Fibroblast of skin of back (primary cell): ENCODE data around the gene SCRT2.
A peak's percentile ranks its signal among the peaks of the same experiment; 100 is the strongest.

Experiments
- DNase-seq: peaks from one replicate; pipeline ENCODE4 v3.0.0-alpha.2; 2013

SCRT2 gene

DNA sequence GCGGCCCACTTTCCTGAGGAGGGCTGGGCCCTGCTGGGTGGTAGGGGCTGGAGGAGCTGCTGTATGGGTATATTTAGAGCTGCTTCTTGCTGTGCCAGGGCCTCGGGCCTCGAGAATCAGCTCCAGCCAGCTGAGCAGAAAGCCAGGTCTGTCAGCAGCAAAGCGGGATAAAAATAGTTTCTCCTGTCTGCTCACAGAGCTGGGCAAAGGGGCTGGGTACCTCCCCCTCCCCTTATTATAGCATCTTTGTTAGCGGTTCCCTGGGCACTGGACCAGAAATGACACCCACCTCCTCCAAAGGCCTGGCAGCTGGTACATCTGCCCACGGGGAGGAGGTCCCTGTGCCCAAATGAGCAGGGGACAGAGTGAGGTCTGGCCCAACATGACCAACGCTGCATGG, 6.0 kb downstream of the SCRT2 start:
- no peak for DNase-seq

DNA sequence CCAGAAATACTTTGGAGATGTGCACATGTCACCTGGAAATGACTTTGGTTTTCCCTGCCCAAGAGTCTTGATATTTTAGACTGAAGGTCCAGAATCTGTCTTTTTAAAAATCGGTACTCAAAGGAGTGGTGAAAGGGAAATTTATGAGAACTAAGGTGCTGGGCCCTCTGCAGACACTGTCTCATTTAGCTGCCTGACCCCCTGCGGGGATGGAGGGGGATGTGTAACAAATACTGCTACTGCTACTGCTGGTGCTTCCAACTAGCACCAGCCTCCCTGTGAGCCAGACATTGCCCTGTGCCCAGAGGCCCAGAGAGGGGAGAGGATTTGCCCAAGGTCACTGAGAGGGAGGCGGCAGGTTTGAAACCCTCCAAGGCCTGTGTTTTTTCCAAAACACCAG, 7.0 kb downstream of the SCRT2 start:
- DNase-seq, result no peak

DNA sequence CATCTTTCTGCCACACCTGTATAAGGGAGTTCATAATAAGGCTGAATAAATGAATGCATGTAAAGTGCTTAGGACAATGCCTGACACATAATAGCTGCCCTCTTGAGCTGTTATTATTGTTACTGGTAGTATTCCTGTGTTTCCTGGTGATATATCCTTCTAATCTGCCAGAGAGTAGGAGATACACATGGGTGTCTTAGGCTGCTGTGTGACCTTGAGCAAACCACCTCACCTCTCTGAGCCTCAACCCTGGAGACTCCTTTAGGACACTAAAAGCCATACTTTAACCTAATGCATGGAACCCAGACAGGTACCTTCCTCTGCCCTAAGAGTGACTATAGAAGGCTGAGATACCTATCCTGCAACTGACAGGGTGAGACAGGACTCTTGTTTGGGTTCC, 7.6 kb downstream of the SCRT2 start:
- DNase-seq, result no peak

DNA sequence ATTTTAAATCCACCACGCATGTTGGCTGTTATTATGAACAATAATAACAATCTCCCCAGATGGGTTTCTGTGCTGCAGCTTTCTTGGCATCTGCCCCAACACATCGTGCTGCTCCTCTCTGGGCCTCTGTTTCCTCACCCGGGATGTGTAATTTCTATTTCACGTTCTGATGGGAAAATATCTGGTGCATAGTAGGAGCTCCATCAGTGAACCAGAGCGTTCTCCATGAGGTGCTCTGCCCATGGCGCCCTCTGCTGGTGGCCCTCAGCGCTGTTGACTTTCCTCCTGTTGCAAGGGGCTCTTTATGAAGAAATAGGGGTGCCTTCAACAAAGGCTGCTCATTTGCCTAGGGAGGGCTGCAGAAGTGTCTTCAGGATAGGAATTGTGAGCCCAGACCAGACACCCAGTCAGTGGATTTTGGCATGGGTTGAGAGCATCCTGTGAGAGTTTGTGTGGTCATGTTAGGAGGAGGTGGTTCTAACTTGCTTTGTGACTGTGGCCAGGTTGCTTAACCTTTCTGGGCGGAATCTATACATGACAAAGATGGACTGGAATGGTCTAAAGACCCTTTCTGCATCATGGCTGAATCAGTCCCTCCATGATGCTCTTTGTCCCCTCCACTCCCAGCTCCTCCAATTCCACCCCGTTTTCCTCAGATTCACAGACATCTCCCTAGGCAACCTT, 8.1 kb downstream of the SCRT2 start:
- peak; percentile 21 for DNase-seq

DNA sequence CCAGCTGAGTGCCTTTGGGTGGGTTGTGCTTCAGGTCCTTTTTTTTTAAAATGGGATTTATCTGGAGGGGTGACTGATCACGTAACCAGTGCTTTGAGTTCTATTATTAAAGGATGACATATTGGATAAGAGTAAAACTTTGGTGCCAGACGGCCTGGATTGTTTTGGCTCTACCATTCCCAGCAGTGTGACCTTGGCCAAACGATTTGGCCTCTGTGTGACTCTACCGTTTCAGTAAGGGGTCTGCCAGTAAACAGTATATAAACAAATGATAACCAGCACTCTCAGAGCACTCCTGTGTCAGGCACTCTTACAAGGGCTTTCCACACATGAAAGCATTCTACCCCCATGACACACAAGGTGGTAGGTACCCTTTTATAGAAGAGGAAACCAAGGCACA, 8.7 kb downstream of the SCRT2 start:
- no peak for DNase-seq

DNA sequence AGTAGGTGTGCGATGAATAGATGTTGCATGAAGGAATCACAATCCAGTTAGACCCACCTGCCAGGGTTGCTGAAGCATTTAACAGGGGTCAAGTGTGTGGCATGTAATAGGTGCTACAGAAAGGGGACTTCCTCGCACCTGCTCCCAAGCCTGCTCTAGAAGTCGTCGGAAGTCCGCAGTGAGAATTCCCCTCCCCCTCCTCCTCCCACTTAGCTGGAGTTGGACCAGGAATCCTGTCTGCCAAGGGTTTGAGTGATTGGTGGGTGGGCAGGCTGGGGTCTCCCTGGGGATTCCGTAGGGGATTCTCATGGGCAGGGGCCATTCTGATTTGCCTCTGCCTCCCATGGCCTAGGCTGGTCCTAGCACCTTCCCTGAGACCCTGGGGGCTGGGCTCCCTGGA, 10.3 kb downstream of the SCRT2 start:
- DNase-seq, result no peak

DNA sequence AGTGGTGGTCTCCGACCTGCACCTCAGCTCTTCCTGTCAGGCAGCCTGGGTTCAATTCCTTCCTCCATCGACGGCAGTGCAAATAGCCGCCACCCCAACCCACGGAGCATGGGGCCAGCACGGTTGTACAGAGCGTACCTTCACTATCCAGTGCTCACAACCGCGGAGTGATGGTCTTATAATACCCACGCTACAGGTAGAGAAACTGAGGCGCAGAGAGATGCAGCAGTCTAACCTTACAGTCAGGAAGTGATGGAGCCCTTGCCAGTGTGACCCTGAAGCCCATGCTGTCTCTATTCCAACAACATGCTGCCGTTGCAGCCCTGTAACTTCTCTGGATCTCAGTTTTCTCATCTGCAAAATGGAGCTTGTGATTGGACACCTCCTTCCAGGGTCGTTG, 11.0 kb downstream of the SCRT2 start:
- no peak for DNase-seq

DNA sequence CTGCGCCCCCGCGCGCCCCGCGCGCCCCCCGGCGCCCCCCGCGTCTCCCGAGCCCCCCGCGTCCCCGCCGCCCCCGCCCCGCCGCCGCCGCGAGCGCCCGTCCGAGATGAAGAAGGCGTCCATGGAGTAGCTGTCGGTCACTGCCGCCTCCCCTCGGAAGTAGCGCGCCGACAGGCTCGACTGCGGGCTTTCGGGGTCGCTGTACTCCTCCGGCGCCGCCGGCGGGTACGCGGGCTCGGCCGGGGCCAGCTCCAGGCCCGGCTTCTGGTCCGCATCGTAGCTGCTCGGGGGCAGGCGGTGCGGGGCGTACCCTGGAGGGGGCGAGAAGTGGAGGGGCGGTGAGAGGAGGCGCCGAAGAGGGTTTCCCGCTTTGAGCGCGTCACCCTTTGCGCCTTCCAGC, 11.5 kb downstream of the SCRT2 start:
- no peak for DNase-seq

DNA sequence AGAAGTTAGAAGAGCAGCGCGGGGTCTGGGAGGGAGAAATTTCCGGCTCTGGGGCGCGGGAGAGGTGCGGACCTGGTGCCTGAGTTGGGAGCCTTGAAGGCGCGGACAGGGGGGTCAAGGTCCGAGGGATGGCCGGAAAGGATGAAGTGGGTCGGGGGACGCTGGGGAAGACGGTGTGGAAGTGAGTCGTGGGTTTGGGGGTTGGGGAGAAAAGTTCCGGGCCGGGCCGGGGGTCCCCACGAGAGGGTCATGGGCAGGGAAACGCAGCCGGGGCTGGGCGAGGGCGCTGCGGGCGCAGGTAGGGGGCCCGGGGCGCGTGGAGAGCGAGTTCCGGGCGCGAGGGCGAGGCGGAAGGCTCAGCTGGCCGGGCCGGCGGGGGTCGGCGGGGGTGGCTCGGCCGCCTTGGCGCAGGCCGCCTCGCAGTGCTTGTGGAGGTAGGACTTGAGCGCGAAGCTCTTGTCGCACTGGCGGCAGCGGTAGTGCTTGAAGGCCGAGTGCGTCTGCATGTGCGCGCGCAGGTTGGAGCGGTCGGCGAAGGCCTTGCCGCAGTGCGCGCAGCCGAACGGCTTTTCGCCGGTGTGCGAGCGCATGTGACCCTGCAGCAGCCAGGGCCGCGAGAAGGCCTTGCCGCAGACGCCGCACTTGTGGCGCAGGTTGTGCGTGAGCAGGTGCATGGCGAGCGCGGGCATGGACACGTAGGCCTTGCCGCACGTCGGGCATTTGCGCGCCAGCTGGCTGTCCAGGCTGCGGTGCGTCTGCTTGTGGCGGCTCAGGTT, 12.1 kb downstream of the SCRT2 start:
- DNase-seq, result no peak

DNA sequence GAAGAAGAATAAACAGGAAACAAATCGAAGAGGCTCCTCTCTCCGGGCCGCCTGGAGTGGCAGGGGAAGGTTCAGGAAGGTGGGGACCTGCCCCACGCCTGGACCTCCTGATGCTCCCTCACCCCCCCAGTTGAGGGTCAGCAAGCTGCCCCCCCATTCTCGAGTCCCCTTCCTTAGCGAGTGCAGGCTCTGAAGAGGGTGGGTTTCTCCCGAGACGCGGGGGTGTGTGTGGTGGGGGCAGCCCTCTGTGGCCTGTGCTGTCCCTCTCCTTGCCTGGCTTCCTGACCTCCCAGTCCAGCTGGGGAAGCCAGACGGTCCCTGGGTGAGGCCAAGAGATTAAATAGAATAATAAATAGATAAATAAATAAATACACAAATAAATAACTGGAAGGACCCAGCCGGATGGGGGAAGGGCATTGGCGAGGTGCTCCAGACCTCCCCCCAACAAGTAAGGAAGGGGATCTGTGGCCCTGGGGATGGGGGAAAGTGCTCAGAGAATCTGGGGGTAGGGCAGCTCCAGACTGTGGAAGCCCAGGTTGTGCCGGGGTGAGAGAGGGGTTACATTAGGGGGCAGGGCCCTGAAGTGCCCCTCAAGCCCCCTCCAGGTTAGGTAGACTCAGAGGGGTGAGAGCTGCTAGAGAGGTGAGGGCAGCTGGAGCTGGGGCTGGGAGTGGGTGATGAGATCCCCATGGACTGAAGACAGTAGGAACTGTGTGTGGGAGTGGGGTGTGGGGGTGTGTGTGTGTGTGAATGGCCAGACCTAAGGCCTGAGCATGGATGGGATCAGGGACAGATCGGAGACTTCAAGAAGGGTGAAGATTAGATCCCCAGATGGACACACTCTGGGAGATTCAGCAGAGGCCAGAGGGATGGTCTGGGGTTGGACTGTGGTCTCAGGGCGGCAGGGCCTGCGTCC, 13.1 kb downstream of the SCRT2 start:
- no peak for DNase-seq

DNA sequence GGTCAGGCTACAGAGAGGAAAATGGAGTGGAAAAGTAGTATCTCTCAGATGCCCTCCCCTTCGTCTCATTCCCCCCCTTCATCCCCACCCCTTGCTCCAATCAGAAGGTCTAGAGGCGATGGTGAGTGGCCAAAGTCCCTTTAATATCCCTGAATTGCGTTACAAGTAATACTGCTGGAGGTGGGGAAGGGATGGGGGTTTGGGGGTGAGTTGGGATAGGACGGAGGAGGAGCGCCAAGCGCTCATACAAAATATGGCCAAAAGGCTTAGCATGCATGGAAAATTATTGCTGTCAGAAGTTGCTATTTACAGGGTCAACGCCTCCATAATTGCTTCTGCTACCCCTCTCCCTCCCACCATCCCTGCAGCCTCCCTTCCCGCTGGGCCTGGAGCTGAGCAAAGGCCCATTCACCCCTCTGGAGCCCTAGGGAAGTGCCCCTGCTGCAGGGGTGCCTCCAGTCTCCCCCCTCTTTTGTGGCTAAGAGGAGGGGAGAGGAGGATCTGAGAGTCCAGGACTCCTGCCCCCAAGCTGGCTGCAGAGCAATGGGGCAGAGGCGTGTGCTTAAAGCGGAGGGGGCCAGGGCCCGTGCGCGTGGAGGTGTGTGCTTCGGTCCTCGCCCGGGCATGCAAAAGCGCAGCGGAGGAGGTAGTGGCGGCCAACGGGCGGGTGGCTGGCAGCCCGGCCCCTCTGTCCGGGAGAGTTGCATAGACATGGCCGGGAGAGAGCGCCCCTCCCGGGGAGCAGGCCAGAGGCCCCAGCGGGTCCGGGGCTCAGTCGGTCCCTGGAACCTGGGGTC, 13.9 kb downstream of the SCRT2 start:
- DNase-seq, result no peak

DNA sequence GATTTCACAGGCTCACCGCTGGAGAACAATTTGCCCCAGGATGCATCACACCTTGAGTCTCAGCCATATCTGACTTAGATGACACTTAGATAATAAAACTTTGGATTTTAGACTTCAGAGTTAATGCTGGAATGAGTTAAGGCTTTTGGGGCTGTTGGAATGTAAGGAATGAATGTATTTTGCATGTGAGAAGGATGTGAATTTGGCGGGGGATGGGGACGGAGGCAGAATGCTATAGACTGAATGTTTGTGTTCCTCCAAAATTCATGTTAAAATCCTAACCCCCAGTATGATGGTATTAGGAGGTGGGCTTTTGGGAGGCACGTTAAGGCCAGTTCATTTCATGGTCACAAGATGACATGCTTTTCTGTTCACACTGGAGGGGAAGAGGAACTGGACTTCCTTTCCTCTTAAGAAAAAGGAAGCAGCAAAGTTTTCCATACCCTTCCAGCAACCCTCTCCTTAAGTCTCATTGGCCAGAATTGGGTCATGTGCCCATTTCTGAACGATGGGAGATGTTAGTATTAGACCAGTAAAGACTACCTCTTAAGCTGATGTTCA, 16.8 kb downstream of the SCRT2 start:
- peak; percentile 49 for DNase-seq

DNA sequence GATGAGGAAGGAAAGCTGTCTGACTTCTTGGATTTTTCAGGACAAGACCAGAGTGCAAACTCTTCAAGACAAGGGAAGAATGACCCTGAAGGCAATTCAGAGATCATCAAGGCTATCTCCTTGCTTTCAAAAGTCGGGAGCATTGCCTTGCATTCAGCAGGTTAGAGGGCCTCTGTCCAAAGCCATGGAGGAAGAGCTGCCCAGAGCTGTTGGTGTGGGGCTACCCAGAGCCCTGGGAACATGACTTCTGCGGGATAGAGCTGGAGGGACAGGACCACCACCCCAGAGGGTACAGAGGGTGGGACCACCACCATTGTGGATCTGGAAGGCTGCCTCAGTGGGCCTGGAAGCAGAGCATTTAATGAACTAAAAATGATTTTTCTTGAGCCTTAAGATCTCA, 17.4 kb downstream of the SCRT2 start:
- DNase-seq, result no peak

DNA sequence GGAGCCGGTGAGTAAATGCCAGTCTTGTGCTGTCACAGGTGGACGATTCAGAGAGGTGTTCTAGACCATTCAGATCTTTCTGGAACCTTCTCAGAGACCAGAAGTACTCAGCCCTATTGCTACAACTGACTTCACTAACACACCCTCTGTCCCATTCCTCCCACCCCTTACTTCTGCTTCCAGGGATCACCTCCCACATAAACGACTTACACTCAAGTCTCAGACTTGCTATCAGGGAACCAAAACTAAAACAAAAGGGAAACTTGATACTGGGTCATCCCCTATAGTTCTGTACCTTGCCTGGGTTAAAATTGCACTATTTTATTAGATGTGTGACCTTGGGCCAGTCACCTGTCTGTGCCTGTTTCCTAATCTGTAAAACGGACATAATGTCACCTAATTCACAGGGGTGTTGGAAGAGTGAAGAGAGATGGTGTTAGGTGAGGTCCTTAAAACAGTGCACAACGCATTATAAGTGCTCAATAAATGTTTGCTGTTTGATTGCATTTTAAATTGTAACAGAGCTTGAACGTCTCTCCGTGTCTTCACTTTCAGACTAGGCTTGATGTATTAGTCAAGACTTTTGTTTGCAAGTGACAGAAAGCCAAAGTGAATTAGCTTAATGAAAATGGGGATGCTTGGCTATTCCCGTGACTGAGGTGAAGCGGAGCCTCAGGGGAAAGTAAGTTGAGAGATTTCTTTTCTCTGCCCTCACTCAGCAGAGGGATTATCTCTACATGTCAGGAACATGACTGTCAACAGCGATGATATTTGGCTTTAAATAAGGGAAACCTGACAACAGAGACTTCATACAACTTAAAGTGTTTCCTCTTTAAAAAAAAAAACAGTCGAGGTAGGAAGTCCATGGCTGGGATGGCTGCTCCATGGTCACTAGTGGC, 19.6 kb downstream of the SCRT2 start:
- DNase-seq, result no peak

DNA sequence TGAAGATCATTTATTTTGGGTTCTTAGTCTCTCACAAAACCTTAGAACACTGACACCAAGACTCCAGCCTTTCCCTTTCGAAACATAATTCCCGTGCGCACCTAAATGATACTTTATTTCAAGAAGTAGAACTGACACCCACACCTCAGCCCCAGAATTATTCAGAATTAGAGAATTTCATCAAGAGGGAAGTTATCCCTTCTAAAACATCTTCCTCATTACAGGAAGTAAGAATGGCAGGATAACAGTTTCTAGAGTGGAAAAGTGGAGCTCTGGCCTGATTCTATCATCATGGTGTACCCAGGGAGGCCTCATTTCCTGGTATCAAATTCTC, 21.2 kb downstream of the SCRT2 start:
- DNase-seq, result no peak

DNA sequence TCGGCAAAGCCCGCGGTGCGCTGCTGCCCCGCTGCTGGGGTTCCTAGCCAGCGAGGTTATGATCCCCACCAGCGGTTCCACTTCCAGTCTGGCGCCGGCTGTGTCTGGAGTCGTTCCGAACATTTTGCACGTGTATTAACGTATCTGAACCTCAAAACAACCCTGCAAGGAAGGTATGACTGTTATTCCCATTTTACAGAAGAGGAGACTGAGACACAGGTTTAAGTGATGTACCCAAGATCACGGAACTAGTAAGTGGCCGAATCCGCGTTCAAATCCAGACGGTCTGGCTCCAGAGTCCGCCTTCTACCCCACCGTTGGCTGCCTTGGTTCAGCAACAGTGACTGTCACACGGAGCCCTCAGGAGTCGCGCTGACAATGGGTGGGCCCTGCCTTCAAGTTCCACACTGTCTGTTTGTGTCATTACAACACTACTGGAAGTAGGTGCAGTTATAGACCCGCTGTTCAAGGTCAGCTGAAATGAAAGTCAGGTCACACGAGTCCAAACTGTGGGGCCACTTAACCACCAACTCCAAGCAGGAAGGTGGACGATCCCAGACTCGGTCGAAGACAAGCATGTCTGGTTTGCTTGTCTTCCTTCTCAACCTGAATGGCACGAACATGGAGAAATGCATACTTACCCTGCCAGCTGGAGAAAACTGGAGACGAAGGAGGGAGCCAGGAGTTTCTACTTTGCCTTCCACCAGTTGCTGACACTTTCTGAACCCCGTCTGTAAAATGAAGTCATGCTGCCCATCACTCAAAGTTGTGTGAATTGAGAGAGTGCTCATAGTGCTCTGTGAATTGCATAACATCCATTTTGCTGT, 21.8 kb downstream of the SCRT2 start:
- no peak for DNase-seq

DNA sequence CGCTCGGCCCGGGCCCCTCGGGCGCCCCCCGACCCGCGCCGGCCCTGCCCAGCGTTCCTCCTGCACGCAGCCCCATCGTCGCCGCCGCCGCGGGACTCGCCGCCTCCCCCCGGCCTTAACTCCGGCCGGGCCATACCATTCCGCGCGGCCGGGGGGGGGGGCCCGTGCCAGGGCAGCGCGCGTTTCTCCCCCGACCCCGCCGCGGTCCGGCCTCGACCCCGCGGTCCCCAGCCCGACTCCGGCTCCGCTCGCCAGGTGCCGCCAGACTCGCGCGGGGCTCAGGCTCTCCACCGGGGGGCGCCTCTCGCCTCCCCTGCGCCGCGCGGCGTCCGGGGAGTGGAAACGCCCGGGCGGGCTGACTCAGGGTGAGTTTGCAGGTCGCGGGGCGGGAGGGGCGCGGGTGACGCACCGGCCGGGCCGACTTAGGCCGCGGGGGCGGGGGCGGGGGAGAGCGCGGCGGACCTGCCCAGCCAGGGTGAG, 22.5 kb downstream of the SCRT2 start, which contains the start of gene SRXN1:
Gene SRXN1 (minus strand): TSS at position 91 of the 480 bp plus-strand sequence. CDS start 15 bp downstream, at position 76.
- peak; percentile 93 for DNase-seq

DNA sequence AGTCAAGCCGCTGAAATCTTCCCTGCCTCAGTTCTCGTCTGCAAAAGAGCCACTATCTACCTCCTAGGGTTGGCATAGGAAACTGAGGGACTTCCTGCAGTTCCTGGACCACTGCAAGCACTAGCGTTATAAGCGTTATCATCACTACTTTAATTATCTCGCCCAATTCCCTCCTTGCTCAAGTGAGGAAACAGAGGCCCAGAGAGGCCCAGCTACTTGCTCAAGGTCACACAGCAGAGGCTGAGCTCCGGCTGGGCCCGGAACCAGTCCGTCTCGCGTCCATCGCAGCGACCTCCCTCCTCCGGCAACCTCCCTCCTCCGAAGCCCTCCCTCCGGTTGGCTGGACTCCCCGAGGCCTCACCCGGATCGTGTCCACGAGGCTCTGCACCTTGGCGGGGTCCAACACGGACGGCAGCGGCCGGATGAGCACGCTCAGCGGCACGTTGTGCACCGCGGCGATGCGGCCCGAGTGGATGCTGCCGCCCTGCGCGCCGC, 22.9 kb downstream of the SCRT2 start:
- DNase-seq, result peak; percentile 39

DNA sequence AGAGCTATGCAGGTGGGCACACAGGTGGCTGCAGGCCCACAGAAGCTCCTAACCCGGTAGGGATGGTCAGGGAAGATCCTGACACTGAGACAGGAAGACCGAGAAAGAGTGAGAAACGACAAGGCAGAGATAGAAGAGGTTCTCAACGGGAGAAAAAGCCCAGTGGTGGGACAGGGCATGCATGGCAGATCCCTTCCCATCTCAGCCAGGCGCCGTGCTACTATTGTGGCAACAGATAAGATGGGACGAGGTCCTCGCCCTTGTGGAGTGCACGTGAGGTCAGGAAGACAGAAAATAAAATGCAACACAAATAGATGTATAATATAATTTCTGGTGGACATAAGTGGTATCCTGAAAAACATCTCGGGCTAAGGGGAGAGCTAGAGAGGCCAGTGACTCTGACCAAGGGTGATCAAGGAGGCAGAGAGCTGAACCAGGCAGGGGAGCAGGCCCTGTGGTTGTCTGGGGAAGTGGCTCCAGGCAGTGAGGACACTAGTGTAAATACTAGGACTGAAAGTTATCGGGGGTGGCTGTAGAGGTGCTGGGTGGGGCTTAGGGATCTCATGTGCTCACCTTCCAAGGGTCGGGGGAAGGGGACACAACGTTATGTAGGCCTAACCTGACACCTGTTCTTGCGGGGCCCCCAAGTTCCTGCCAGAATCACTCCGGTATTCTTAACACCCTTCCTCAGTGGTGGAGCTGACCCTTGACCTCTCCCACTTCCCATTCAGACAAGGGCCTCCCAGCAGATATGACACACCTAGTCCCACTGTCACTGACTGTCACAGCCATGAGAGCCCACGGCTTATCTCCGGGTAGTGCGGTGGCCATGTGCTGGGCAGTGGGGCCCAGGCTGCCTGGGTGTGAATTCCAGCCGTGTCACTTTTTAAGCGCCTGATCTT, 23.6 kb downstream of the SCRT2 start:
- no peak for DNase-seq
